22Rv1 (cell line): ENCODE data around the gene SLC16A12.
"Not testable (repeated sequence)": the region's sequence is repeated elsewhere in the genome, so short reads cannot be mapped to it uniquely, and the experiment has no call there.

ENCODE experiments used
- ZFX ChIP-seq: fragments of 450-650 bp; IDR thresholded peaks from 2 replicates; pipeline ENCODE4 v1.6.1; 2017; ENCODE audit warnings: antibody characterized with exemption, borderline replicate concordance
- TF ChIP-seq, protein P1 (sequence below): fragments of 450-650 bp; IDR thresholded peaks from 2 replicates; pipeline ENCODE4 v1.5.1; 2017; ENCODE audit warnings: mild to moderate bottlenecking

DNA sequence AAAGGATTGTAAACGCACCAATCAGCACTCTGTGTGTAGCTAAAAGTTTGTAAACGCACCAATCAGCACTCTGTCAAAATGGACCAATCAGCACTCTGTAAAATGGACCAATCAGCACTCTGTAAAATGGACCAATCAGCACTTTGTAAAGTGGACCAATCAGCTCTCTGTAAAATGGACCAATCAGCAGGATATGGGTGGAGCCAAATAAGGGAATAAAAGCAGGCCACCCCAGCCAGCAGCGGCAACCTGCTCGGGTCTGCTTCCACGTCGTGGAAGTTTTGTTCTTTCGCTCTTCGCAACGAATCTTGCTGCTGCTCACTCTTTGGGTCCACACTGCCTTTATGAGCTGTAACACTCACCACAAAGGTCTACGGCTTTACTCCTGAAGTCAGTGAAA is 123.1 kb downstream of the SLC16A12 start:
- TF ChIP-seq, protein P1, sequence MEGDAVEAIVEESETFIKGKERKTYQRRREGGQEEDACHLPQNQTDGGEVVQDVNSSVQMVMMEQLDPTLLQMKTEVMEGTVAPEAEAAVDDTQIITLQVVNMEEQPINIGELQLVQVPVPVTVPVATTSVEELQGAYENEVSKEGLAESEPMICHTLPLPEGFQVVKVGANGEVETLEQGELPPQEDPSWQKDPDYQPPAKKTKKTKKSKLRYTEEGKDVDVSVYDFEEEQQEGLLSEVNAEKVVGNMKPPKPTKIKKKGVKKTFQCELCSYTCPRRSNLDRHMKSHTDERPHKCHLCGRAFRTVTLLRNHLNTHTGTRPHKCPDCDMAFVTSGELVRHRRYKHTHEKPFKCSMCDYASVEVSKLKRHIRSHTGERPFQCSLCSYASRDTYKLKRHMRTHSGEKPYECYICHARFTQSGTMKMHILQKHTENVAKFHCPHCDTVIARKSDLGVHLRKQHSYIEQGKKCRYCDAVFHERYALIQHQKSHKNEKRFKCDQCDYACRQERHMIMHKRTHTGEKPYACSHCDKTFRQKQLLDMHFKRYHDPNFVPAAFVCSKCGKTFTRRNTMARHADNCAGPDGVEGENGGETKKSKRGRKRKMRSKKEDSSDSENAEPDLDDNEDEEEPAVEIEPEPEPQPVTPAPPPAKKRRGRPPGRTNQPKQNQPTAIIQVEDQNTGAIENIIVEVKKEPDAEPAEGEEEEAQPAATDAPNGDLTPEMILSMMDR, result not testable (repeated sequence)
- not testable (repeated sequence) for TF ChIP-seq ZFX
